Activated CD4-positive, CD25-positive, alpha-beta regulatory T cell treated with anti-CD3 and anti-CD28 coated beads, Interleukin-2, amount 50 U/mL, for 72 hours (primary cell): ENCODE results near the gene MOCS3.

Source experiments
- DNase-seq: peaks from one replicate; pipeline ENCODE4 v3.0.0; 2021

MOCS3 gene

DNA sequence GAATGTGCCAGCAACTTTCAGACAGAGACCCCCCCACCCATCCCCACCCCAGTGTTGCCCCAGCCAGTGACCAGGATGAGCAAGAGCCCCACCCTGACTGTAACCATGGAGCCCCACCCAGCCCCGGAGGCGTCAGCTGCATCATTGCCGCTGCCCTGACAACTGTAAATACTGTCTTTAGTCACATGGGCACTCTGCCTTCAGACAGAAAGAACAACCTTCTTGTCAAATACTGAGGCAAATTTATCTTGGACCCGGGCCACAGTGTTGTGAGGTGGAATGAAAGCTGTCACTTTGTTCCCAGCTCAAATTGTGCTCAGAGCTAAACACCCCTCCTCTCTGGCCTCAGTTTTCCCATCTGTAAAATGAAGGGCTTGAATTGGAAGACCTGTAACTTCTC, 23.7 kb downstream of the MOCS3 start:
- DNase-seq: no peak

DNA sequence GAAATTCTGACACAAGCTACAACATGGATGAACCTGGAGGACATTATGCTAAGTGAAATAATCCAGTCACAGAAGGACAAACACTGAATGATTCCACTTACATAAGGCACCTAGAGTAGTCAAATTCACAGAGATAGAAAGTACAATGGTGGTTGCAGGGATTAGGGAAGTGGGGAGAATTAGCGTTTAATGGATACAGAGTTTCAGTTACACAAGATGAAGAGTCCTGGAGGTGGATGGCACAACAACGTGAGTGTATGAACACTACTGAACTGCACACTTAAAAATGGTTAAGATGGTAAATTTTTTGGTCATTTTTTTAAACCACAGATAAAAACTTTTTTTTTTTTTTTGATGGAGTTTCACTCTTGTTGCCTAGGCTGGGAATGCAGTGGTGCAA, 24.7 kb downstream of the MOCS3 start:
- DNase-seq: no peak

DNA sequence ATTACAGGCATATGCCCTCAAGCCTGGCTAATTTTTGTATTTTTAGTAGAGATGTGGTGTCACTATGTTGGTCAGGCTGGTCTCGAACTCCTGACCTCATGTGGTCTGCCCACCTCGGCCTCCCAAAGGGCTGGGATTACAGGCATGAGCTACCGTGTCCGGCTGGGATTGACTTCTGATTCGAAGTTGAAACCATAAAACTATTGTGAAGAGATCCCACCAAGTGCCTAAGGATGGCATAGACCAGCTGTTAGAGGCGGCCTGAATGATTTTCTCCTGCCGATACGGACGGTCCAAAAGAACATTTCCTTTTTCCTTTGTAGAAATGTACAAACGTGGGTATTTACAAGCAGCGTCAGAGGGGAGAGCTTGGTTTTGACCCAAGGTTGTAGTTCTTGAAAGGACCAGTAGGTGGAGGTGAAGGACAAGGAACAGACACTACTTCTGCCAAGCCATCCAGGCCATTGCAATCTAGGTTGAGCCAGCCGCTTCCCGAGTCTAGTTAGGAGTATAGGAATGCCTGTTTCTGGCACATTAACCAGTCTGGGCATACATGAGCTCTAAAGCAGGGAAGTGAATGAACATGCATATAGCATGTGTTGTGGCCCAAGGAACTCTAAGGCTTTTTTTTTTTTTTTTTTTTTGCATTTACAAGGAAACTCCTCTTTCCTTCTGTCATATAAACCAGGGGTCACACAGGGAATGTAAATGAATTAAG, 29.0 kb downstream of the MOCS3 start:
- DNase-seq: peak; percentile 40

DNA sequence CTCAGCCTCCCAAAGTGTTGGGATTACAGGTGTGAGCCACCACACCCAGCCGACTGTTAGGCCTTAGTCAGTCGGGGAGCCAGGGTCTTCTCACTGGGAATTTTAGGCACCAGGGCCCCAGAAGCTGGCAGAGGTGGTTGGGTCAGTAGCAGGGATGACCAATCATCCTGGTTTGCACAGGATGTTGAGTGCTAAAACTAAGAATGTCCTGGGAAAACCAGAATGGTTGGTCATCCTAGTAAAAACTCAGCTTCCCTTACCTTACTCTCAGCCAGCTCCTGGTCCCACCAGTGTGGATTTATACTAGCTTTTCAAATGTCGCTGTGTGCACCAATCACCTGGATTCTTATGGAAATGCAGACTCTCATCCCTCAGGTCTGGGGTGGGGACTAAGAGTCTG, 32.5 kb downstream of the MOCS3 start:
- no peak for DNase-seq

DNA sequence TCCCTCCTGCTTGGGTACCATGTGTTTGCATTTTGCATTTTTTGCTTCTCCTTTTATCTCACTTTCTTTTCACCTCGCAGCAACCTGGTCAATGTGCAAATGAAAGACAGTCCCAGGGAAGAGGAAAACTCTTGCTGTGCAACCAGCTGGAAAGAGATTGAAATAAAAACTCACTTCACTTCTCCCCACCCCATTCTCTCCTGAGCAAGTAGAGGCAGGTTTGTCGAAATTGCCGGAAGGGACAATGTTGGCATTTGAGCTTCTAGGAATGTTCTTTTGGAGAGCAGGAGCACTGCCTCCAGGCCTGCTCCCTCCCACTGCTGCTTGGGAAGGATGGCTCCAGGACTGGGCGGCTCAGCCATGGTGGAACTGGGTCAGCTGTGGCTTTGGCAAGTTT, 33.7 kb downstream of the MOCS3 start:
- no peak for DNase-seq

DNA sequence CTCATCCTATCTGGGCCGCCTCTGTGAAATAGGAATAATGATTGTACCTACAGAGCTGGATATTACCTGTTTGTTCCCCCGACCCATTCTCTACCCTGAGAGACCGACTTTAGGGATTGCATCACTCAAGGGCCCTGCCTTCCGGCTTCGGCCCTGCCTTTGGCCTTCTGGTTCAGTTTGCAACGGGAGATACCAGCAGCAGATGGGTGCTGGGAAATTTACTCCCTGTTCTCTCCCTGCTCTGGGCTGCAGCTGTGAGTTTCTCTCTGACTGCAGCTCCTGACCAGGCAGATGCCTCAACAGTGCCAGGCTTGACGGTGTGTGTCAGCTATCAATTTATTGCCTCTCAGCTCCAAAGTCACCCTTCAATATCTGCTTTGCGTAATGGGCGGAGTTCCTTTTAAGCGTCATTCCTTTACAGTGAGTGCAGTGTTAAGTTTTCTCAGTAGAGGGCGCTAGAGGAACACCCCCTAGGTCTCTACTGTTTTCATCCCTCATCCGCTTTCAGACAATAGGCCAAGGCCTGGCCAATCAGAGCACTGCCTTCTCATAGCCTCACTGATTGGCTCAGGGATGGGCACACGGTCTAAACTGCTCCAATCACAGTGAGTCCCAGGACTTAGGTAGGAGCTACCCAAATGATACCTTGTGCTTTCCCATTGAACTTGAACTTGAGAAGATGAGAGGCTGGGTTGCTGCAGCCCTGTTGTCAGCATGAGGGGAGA, 34.3 kb downstream of the MOCS3 start:
- DNase-seq: peak; percentile 46

DNA sequence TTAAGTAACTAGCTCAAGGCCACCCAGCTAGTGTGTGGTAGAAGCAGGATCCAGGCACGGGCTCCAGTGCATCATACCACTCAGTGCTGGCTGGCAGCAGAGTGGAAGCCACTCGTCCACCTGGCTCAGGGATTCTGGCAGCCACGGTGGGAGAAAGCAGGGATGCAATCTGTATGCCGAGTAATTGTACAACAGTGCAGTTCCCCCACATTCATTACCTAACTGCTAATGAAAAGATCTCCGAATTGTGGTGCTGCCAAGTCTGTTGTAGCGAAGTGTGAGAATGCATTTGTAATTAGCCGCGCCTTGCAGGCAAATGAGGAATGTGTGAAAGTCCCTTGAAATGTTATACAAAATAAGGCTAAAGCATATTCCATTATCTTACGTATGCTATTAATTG, 35.3 kb downstream of the MOCS3 start:
- no peak for DNase-seq

DNA sequence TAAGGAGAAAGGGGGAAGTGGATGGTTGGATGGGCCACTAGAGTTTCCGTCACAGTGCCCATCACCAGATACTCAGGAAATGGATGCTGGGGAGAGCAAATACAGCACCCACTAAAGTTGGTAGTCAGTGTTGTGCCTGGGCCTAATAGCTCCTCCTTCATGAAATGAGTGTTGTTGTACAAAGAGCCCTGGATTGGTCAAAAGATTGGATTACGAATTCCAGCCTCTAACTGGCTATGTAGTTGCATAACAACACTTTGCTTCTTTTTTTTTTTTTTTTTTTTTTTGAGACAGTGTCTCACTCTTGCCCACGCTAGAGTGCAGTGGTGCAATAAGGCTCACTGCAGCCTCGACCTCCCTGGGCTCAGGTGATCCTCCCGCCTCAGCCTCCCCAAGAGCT, 36.9 kb downstream of the MOCS3 start:
- no peak for DNase-seq

DNA sequence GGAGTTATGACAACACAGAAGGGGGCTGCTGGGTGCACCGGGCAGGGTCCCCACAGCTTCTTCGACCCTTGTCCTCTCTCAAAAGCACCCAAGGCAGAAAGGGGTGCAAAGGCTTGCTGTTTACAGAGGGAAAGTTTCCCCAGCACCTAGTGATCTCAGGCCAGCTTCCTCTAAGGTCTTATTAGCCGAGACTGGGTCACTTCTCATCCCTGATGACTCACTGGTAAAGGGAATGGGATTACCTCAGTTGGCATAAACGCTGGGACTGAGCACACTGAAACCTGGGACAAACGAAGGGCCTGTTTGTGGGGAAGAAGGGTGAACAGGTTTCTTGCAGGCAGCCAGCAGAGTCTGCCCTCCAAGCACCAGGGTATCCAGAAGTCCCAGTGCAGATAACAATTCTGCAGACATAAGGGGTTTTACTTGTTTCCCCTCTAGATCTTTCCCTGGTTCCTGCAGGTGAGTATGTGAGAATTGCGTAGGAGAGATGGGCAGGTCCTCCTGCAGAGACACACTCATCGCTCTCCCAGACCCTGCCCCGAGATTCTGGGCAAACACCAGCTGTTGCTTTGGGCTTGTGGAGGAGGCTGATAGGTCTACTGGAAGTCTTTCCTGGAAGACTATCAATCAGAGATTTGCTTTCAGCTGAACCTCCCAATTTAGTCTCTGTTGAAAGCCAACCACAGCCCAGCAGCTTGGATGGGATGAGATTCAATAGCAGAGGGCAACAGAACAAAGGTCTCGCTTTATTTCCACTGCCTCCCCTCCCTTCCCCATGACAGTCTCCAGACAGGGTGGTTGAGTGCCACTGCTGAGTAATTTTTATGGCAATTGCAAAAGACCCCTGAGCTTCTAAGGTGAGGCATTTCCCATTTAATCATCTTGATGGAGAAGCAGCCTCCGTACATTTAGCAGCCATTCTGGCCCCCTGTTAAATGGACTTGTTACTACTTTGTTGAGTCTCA, 38.6 kb downstream of the MOCS3 start:
- DNase-seq: no peak

DNA sequence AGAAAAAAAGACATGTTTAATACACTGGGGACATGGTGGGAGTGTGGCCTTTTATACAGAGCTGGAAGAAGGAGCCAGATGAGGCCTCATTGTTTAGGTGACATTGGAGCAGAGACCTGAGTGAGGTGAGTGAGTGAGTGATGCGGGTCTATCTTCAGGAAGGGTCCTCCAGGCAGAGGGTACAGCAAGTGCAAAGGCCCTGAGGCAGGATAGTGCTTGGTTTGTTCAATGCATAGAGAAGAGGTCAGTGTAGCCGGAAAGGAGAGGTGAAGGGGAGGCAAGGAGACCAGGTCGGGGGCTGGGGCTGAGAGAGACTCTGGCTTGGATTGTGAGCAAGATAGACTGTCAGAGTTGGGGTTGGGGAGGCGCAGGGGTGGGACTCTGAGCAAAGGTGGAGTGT, 40.7 kb downstream of the MOCS3 start:
- DNase-seq: no peak

DNA sequence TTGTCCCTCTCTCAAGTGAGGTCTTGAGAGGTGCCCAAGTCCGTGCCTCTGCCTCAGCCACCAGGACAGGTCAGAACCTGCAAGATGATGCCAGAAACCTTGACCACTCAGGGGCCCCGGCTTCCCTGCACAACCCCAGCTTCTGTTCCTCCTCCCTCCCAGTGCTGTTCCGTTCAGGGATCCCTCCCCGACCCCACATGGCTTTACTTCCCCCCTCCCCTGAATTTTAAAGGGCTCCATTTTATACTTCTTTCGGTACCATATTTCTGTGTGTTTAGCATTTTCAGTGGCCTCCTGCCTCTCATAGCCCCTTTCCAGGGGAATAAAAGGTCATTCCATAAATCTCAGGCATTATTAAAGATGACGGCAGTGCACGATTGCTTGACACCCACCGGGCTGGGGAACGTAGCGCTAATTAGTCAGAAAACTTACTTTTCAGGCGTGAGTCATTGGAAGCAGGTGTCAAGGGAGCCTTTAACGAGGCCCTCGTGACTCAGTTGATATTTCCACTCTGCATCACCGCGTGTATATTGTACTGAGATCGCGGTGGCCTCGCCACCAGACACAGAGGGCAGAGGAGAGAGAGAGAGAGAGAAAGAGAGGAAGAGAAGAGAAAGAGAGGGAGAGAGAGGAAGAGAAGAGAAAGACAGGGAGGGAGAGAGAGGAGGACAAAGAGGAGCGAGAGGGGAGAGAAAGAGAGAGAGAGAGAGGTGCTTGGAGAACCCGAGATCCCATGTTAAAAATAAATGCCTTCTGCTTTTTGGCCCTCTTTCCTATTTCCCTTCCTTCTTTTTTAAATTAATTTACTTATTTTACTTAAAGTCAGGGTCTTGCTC, 43.0 kb downstream of the MOCS3 start:
- no peak for DNase-seq

DNA sequence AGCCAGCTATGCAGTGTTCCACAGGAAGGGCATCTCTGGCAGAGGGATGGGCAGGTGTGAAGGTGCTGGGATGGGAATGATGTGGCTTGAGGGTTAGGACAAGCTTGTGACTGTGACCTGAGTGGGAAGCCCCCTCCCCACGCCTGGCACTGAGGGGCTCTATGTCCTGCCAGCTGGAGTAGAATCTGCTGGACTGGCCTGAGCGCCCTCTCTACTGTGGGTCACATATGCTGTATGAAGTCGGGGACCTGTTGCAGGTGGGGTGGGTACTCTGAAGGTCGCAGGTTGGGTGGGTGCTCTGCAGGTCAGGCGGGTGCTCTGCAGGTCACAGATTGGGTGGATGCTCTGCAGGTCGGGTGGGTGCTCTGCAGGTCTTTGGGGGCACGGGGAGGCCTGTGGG, 44.0 kb downstream of the MOCS3 start:
- DNase-seq: no peak

DNA sequence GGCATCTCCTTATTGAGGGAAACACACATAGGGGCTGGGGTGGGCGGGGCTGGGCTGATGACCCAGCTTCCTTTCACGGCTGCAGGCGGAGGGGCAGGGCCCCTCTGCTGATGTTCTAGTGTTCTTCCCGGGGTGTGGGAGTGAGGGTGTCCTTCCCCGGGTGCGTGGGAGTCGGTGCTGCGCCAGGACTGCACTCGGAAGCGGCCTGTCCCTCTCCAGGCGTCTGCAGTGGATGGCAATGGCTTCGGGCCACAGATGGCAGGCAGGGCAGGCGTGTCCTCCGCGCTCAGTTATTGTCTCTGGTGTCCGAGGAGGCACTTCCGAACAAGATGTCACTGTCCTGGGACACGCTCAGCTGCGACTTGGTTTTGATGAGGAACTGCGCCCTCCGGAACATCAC, 45.1 kb downstream of the MOCS3 start:
- DNase-seq: no peak

DNA sequence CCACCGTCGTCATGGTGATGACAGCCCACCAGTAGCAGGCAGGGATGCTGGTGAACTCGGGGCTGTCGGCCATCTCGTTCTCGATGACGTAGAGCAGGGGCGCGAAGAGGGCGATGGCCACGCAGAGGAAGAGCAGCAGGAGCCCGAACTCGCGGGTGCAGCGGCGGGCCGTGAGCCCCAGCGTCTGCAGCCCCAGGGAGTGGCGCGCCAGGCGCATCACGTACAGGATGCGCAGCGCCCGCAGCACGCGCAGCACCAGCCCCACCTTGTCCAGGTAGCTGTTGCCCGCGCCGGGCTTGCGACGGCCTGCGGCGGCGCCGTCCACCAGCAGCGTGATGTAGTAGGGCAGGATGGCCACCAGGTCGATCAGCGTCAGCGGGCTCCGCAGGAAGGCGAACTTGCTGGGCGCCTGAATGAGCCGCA, 45.7 kb downstream of the MOCS3 start:
- no peak for DNase-seq

DNA sequence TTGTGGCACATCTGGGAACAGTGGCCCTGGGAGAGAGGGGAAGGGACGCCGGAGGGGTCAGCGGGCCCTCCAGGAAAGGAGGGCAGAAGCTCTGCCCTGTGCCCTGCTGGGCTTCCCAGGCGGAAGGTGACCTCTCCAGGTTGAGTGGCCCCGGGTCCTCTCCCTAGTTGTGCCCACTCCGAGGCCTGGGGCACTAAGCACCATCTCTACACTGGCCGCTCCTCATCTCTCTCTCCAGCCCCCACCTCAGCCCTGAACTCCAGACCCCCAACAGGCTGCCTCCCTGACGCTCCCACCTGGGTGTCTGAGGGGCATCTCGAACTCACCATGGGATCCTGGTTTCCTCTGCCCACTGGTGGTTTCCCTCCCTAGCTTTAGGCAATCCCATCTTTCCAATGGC, 46.2 kb downstream of the MOCS3 start:
- no peak for DNase-seq

DNA sequence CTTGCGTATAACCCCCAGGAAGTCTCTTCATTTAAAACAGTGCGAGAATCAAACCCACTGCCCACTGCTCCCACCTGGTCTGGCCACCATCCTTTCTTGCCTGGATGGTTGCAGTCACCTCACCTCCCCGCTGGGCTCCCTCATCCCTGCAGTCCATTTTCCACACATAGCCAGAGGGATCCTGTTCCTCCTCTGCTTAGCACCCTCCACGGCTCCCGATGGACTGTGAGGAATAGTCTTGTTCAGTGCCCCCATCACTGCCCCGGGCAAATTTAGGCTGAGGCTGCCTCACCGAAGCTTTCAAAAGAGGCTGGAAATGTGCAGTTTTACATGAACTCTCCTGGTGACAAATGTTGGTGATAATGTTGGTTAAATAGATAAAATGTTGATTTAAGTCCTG, 46.6 kb downstream of the MOCS3 start:
- no peak for DNase-seq

DNA sequence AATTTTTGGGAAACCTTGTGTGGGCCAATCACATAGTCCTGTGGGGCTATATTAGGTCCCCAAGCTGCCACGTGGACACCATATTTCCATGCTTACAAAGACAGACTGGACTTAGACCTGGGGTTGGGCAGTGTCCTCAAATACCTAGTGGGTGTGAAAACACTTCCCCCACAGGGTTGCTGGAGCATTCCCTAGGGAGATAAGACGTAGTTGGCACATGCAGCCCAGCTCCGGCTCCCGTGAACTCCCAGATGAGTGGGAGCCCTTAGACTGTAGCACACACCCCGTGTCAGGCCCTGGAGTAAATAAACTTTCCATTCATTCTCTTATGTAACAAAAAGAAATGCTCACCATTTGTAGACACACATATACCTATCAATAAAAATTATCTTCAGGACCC, 50.1 kb downstream of the MOCS3 start:
- DNase-seq: no peak

DNA sequence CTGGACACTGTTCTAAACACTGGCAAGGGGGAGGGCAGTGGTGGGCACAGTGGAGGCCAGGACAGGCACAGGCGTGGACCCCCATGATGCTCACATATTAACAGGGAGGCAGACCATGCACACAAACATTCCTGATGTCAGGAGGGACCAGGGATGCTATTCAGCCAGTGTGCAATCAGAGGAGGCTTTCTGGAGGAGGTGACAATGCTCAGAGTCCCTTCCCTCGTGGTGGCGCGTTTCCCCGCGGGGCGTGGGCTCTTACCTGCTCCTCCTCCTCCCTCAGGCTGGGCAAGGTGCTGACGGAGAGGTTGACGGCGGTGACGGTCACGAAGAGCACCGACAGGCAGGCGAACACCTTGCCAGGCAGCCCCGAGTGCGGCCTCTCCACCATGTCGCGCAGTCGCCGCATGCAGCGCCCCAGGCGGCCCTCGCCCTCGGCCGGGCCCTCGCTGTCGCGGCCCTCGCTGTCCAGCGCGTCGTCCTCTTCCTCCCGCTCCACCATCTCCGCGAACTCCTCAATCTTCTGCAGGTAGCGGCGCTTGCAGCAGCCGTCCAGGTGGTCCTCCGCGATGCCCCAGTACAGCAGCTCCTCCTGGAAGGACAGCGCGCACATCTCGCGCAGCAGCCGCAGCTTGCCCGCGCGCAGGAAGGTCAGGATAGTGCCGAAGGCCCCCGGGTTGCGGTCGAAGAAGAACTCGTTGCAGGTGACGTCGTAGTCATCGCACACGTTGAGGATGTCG, 50.9 kb downstream of the MOCS3 start:
- DNase-seq: no peak

DNA sequence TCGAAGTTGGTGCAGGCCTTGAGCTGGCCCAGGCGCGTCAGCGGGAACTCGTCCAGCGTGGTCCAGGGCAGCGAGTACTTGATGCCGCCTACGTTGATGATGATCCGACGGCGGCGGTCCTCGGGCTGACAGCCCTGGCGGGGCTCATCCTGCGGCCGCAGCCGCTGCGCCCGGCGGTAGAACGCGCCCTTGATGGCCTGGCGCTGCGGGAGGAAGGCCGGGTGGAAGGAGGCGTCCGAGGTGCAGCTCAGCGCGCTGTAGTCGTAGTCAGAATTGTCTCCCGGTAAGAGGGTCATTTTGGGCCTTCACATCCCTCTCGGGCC, 51.4 kb downstream of the MOCS3 start:
- DNase-seq: no peak

DNA sequence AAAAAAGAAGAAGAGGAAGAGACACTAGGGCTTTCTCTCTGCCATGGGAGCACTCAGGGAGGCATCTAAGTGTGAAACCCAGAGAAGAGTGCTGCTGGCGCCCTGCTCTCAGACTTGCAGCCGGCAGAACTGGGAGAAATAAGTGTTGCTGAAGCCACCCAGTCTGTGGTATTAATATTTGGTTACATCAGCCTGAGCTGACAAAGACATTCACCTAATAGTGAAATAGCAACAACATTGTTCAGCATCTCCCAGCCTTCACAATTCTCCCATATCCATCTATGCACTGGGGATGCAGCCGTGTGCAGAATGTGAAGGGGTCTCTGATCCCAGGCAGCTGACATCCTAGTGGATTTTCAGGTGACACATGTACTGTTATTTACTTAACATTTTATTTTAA, 52.3 kb downstream of the MOCS3 start:
- DNase-seq: no peak

DNA sequence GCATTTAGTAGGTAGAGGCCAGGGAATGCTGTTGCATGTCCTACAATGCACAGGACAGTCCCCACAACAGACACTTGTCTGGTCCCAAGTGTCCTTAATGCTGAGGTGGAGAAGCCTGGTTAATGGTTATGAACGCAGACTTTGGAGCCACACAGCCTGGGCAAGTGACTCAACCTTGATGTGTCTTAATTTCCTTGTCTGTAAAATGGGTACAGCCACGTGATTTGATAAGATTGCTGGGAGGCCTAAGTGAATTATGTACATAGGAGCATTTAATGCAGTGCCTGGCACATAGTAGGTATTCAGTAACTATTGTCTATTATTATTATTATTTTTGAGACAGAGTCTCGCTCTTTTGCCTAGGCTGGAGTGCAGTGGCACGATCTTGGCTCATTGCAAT, 52.9 kb downstream of the MOCS3 start:
- no peak for DNase-seq

DNA sequence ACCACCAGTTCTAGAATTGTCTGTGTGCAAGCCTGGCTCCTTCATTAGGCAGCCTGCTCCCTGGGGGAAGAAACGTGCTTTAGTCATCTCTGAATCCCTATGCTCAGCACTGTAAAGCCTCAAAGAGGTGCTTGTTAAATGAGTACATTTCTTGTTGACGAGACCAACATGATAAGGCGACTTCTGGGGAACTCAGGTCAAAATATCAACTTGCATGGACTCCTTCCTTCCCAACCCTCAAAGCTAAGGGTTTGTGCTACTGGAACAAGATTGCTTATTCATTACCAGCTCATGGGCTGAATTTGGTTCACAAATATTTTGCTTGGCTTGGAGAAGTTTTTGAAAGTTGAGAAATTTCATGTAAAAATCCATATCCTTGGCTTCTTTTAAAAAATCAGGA, 53.7 kb downstream of the MOCS3 start:
- no peak for DNase-seq
